GM19351 (cell line): ENCODE measurements around the gene SEC11C.
"Not testable (repeated sequence)": the region's sequence is repeated elsewhere in the genome, so short reads cannot be mapped to it uniquely, and the experiment has no call there.

Experiments used
- ATAC-seq: cut with Tn5 transposase; IDR thresholded peaks from one replicate; pipeline ENCODE4 v1.9.1; 2021; ENCODE audit warnings: mild to moderate bottlenecking, moderate library complexity; ENCODE audit not compliant: unreplicated experiment

Gene SEC11C

GRCh38 chr18:59139615-59140301, at the start of gene SEC11C:
Gene SEC11C, plus strand, starts transcription at chr18:59139884. Its CDS starts 65 bp downstream, at chr18:59139949.
- peak; percentile 68 for ATAC-seq

- no peak for ATAC-seq
Observed at GRCh38 chr18:59090966-59091603, 48.6 kb upstream of the SEC11C start.

GRCh38 chr18:59093668-59094067, 46.0 kb upstream of the SEC11C start:
- peak; percentile 58 for ATAC-seq

GRCh38 chr18:59094569-59094968, 45.1 kb upstream of the SEC11C start:
- ATAC-seq, result no peak

DNA sequence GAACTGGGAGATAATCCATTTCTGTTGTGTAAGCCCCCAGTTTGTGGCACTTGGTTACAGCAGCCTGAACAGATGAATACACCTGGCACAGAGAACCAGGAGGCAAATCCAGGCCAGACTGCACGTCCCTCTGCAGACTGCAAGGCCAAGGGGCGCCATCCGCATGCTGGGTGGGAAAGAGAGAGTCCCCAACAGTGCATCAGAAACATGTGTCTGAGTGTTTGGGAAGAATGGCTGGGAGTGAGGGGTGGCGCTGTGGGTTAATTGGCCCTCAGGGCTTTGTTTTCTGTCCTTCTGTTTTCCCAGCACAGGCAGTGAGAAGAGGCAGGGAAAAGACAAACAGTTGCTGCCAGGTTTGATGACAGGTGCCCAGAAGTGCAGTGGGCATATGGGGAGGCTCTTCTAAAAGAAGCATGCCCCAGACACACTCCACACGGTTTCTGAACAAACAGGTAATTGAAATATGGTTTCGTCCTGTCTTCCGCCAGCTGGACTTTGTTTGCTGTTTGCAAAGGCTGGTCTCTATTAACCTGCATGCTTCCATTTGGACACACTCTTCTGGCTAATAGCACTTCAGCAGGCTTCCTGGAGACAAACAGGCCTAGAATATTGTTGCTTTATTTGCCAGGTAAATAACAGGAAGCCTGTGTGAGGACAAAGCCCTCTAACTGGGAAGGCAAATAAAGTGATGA, 43.4 kb upstream of the SEC11C start:
- ATAC-seq, result no peak

GRCh38 chr18:59101830-59102414, 37.8 kb upstream of the SEC11C start:
- no peak for ATAC-seq

- ATAC-seq, result no peak
Observed at GRCh38 chr18:59109375-59109774, 30.3 kb upstream of the SEC11C start.

DNA sequence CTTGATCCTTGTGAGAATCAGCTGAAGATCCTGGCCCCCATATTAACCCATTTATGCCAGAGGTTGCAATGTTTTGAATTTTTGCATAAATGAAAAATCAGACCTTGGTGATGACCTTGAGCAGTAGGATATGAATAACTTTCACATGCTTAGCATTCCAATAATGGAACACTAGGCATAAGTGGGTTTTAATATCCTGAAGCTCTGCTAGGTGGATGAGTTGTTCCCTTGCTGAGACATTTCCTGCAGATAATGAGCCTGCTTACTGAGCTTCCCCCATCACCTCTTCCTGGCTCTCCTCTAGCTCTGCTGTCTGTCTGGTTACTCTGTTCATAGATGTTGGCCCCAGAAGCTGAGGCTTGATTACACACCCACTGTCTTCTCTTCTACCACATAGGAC, 25.5 kb upstream of the SEC11C start:
- no peak for ATAC-seq

DNA sequence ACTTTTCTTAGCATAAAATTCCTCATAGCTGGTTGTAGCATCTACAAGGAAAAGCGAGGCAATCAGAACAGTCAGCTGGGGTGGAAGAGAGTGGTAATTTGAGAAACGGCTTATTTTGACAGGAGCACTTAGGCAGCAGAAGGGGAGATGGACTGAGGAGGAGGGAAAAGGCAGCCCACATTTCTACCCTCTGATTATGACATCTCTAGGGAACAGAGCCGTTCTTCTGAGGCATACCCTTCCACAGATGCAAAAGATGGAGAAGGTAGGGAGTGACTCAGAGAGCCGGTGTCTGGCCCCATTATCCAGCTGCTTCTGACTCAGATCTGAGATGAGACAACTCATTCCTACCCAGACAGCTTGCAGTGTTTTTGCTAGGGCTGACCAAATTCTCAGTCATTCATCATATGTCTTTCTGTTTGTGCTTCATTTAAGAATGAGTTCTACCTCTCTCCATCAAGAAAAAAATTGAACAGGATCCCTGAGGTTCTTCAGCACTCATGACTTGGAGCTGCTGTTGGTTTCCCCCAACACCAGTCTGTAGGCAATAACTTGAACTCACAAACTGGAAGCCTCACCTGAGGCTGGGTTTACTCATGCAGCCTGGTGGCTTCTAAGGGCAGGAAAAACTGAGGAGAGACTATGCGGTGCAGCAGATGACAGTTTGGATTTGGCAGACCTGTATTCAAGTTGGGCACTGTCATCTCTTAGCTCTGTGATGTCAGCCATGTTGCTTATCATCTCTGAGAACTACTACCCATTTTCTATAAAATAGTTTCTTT, 15.9 kb upstream of the SEC11C start:
- ATAC-seq, result peak; percentile 65

GRCh38 chr18:59124370-59124704, 15.3 kb upstream of the SEC11C start:
- ATAC-seq, result no peak

- ATAC-seq, result no peak
Observed at GRCh38 chr18:59127047-59127446, 12.6 kb upstream of the SEC11C start.

GRCh38 chr18:59129951-59130703, 9.6 kb upstream of the SEC11C start:
- ATAC-seq, result no peak

DNA sequence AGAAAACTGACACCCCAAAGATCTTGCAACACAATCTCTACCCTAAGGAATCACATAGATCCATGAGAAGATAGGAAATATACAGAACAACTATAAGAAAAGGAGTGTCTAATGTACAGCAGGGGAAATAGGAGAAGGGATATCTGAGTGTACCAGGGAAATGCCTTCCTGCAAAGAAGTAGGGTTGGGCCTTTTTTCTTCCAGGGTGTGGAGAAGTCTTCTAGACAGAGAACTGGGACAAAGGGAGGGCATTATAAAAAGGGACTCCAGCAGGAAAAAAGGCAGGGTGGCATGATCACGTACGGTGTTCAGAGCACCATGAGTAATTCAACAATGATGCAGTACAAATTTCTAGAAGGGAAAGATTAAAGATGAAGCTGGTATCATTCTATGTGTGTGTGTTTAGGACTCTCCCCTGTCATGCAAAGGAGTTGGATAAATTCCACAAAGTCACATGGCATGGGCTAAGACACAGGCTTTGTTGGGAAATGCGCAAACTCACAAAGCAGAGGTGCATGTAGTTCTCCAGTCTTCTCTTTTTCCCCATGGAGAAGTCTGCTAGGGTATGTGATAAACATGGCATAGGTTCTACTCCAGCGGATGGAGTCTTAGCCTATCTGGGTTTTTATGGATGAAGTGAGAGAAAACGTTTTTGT, 6.7 kb upstream of the SEC11C start:
- ATAC-seq, result no peak

- peak; percentile 64 for ATAC-seq
Observed at GRCh38 chr18:59139291-59139614, 431 bp upstream of the SEC11C start.

DNA sequence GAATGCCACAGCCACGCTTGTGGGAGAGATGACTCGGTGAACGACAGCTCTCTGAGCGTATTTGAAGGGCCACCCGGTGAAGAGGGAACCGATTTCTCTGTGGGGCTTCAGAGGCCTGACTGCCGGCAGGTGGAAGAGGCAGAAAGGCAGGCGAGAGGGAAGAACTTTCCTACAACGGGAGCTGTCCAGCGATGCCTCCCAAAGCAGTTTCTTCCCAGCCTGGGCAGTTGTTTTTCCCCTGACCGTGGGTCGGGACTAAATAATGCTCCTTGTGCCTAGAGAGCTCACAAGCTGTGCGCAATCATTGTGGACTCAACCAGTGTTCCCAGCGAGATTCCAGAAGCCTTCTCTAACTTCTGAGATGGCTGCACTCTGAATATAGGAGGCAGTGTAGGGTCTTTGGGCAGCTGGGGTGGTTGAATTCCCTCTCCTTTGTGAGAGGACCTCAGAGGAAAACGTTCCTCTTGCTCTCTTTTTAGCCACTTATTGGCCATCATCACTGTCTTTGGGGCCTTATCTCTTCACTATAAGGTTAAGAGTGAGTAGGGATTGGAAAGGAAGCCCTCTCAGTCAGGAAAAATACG, 710 bp downstream of the SEC11C start:
- ATAC-seq, result no peak

GRCh38 chr18:59141294-59142068, 1.8 kb downstream of the SEC11C start:
- ATAC-seq, result no peak

- peak; percentile 11 for ATAC-seq
Observed at GRCh38 chr18:59142274-59142673, 2.6 kb downstream of the SEC11C start.

DNA sequence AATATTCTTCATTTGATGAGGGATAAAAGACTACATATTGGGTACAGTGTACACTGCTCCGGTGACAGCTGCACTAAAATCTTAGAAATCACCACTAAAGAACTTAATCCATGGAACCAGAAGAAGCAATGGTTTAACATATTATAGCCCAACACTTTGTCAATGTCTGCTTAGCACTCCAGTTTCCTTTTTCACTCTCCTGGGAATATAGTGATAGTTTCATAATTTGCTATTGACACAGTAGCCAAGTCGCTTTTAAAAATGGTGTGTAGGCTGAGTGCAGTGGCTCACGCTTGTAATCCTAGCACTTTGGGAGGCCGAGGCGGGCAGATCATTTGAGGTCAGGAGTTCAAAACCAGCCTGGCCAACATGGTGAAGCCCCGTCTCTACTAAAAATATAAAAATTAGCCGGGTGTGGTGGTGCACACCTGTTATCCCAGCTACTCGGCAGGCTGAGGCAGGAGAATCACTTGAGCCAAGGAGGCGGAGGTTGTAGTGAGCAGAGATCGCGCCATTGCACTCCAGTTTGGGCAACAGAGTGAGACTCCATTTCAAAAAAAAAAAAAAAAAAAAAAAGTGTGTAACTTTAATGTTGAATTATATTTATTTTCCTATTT, 3.2 kb downstream of the SEC11C start:
- ATAC-seq, result not testable (repeated sequence)
